SK-N-SH treated with all-trans-retinoic acid at 6 μM for 48 hours (cell line): Measurements from ENCODE around the gene DHX40.

ENCODE experiments used
- ATAC-seq: fragments of 200-7000 bp; cut with Tn5 transposase; 3 replicates; pipeline ENCODE4 v1.9.1; 2020; ENCODE audit warnings: mild to moderate bottlenecking, moderate library complexity
- ARNTL ChIP-seq: fragments of 450-650 bp; formaldehyde crosslinking; IDR thresholded peaks from 2 replicates; pipeline ENCODE4 v1.5.0; 2020; ENCODE audit warnings: low read depth, mild to moderate bottlenecking, moderate library complexity, borderline replicate concordance
- BACH2 ChIP-seq: fragments of 250-450 bp; sonication (Bioruptor Pico); IDR thresholded peaks from 2 replicates; pipeline ENCODE4 v1.9.0; 2021; ENCODE audit warnings: mild to moderate bottlenecking, borderline replicate concordance
- CSDC2 ChIP-seq: fragments of 250-450 bp; sonication (Bioruptor Pico); IDR thresholded peaks from 2 replicates; pipeline ENCODE4 v1.5.0; 2020; ENCODE audit warnings: mild to moderate bottlenecking, moderate library complexity
- ESRRG ChIP-seq: fragments of 250-450 bp; sonication (Bioruptor Pico); IDR thresholded peaks from 2 replicates; pipeline ENCODE4 v1.6.1; 2021; ENCODE audit warnings: mild to moderate bottlenecking
- GLIS3 ChIP-seq: fragments of 250-450 bp; sonication (Bioruptor Pico); IDR thresholded peaks from 2 replicates; pipeline ENCODE4 v1.5.0; 2020; ENCODE audit warnings: mild to moderate bottlenecking, moderate library complexity
- ISL1 ChIP-seq: fragments of 250-450 bp; sonication (Bioruptor Pico); IDR thresholded peaks from 2 replicates; pipeline ENCODE4 v2.1.2; 2022; ENCODE audit warnings: mild to moderate bottlenecking, moderate library complexity
- OSR1 ChIP-seq: fragments of 250-450 bp; sonication (Bioruptor Pico); IDR thresholded peaks from 2 replicates; pipeline ENCODE4 v1.8.0; 2022; ENCODE audit warnings: moderate library complexity, mild to moderate bottlenecking, inconsistent platforms
- PPARA ChIP-seq: fragments of 250-450 bp; sonication (Bioruptor Pico); IDR thresholded peaks from 2 replicates; pipeline ENCODE4 v1.5.0; 2020; ENCODE audit warnings: mild to moderate bottlenecking, borderline replicate concordance
- RARB ChIP-seq: fragments of 250-450 bp; sonication (Bioruptor Pico); IDR thresholded peaks from 2 replicates; pipeline ENCODE4 v1.8.0; 2021; ENCODE audit warnings: mild to moderate bottlenecking, moderate library complexity
- TCF4 ChIP-seq: fragments of 250-450 bp; sonication (Bioruptor Pico); IDR thresholded peaks from 2 replicates; pipeline ENCODE4 v1.8.0; 2021; ENCODE audit warnings: mild to moderate bottlenecking, moderate library complexity, borderline replicate concordance
- TOX ChIP-seq: fragments of 250-450 bp; sonication (Bioruptor Pico); IDR thresholded peaks from 2 replicates; pipeline ENCODE4 v1.8.0; 2021; ENCODE audit warnings: mild to moderate bottlenecking, moderate library complexity, borderline replicate concordance
- ZFP3 ChIP-seq: fragments of 250-450 bp; sonication (Bioruptor Pico); IDR thresholded peaks from 2 replicates; pipeline ENCODE4 v1.5.0; 2020; ENCODE audit warnings: mild to moderate bottlenecking, moderate library complexity
- ZFP30 ChIP-seq: fragments of 450-650 bp; formaldehyde crosslinking; IDR thresholded peaks from 2 replicates; pipeline ENCODE4 v1.5.0; 2022; ENCODE audit warnings: mild to moderate bottlenecking, moderate library complexity
- ZNF565 ChIP-seq: fragments of 450-650 bp; formaldehyde crosslinking; conservative IDR thresholded peaks from 2 replicates; pipeline ENCODE4 v1.5.0; 2020; ENCODE audit warnings: low read depth, mild to moderate bottlenecking, moderate library complexity
- ZNF70 ChIP-seq: fragments of 450-650 bp; formaldehyde crosslinking; IDR thresholded peaks from 2 replicates; pipeline ENCODE4 v1.5.0; 2020; ENCODE audit warnings: mild to moderate bottlenecking, moderate library complexity
- TF ChIP-seq, protein P1 (sequence below): fragments of 250-450 bp; sonication (Bioruptor Pico); IDR thresholded peaks from 2 replicates; pipeline ENCODE4 v1.5.1; 2021; ENCODE audit warnings: mild to moderate bottlenecking, moderate library complexity
- TF ChIP-seq, protein P2 (sequence below): fragments of 250-450 bp; sonication (Bioruptor Pico); IDR thresholded peaks from 2 replicates; pipeline ENCODE4 v1.8.0; 2020; ENCODE audit warnings: mild to moderate bottlenecking, moderate library complexity, borderline replicate concordance
- TF ChIP-seq, protein P3 (sequence below): fragments of 250-450 bp; sonication (Bioruptor Pico); IDR thresholded peaks from 2 replicates; pipeline ENCODE4 v1.5.0; 2020; ENCODE audit warnings: mild to moderate bottlenecking, moderate library complexity
- TF ChIP-seq, protein P4 (sequence below): fragments of 250-450 bp; sonication (Bioruptor Pico); IDR thresholded peaks from 2 replicates; pipeline ENCODE4 v1.5.1; 2020; ENCODE audit warnings: low read depth, mild to moderate bottlenecking, moderate library complexity
- TF ChIP-seq, protein P5 (sequence below): fragments of 250-450 bp; sonication (Bioruptor Pico); IDR thresholded peaks from 2 replicates; pipeline ENCODE4 v1.8.0; 2021; ENCODE audit warnings: low read depth, mild to moderate bottlenecking, moderate library complexity, borderline replicate concordance

Gene DHX40

DNA sequence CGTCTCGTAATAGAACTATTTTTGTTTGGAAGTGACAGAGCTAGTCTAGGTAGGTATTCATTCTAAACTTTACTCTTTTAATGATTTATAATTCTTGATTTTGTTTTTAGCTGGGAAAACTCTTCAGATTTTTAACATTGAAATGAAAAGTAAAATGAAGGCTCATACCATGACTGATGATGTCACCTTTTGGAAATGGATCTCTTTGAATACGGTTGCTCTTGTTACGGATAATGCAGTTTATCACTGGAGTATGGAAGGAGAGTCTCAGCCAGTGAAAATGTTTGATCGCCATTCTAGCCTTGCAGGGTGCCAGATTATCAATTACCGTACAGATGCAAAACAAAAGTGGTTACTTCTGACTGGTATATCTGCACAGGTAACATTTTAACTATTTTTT lies 81.9 kb downstream of the DHX40 start:
- ATAC-seq: no peak
- TF ChIP-seq ZNF70 (no peak), OSR1 (no peak), ZNF565 (CRISPR knock-in tag) (no peak), RARB (CRISPR knock-in tag) (no peak), ESRRG (CRISPR knock-in tag) (no peak), CSDC2 (CRISPR knock-in tag) (no peak), TOX (no peak), BACH2 (no peak), ISL1 (CRISPR knock-in tag) (no peak), ZFP30 (CRISPR knock-in tag) (no peak), PPARA (no peak), GLIS3 (CRISPR knock-in tag) (no peak), ZFP3 (CRISPR knock-in tag) (no peak), ARNTL (CRISPR knock-in tag) (no peak)
- TF ChIP-seq, protein P1, sequence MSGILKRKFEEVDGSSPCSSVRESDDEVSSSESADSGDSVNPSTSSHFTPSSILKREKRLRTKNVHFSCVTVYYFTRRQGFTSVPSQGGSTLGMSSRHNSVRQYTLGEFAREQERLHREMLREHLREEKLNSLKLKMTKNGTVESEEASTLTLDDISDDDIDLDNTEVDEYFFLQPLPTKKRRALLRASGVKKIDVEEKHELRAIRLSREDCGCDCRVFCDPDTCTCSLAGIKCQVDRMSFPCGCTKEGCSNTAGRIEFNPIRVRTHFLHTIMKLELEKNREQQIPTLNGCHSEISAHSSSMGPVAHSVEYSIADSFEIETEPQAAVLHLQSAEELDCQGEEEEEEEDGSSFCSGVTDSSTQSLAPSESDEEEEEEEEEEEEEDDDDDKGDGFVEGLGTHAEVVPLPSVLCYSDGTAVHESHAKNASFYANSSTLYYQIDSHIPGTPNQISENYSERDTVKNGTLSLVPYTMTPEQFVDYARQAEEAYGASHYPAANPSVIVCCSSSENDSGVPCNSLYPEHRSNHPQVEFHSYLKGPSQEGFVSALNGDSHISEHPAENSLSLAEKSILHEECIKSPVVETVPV: no peak
- TF ChIP-seq, protein P2, sequence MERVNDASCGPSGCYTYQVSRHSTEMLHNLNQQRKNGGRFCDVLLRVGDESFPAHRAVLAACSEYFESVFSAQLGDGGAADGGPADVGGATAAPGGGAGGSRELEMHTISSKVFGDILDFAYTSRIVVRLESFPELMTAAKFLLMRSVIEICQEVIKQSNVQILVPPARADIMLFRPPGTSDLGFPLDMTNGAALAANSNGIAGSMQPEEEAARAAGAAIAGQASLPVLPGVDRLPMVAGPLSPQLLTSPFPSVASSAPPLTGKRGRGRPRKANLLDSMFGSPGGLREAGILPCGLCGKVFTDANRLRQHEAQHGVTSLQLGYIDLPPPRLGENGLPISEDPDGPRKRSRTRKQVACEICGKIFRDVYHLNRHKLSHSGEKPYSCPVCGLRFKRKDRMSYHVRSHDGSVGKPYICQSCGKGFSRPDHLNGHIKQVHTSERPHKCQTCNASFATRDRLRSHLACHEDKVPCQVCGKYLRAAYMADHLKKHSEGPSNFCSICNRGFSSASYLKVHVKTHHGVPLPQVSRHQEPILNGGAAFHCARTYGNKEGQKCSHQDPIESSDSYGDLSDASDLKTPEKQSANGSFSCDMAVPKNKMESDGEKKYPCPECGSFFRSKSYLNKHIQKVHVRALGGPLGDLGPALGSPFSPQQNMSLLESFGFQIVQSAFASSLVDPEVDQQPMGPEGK: no peak
- TF ChIP-seq, protein P3, sequence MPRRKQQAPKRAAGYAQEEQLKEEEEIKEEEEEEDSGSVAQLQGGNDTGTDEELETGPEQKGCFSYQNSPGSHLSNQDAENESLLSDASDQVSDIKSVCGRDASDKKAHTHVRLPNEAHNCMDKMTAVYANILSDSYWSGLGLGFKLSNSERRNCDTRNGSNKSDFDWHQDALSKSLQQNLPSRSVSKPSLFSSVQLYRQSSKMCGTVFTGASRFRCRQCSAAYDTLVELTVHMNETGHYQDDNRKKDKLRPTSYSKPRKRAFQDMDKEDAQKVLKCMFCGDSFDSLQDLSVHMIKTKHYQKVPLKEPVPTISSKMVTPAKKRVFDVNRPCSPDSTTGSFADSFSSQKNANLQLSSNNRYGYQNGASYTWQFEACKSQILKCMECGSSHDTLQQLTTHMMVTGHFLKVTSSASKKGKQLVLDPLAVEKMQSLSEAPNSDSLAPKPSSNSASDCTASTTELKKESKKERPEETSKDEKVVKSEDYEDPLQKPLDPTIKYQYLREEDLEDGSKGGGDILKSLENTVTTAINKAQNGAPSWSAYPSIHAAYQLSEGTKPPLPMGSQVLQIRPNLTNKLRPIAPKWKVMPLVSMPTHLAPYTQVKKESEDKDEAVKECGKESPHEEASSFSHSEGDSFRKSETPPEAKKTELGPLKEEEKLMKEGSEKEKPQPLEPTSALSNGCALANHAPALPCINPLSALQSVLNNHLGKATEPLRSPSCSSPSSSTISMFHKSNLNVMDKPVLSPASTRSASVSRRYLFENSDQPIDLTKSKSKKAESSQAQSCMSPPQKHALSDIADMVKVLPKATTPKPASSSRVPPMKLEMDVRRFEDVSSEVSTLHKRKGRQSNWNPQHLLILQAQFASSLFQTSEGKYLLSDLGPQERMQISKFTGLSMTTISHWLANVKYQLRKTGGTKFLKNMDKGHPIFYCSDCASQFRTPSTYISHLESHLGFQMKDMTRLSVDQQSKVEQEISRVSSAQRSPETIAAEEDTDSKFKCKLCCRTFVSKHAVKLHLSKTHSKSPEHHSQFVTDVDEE (CRISPR knock-in tag): no peak
- TF ChIP-seq, protein P4, sequence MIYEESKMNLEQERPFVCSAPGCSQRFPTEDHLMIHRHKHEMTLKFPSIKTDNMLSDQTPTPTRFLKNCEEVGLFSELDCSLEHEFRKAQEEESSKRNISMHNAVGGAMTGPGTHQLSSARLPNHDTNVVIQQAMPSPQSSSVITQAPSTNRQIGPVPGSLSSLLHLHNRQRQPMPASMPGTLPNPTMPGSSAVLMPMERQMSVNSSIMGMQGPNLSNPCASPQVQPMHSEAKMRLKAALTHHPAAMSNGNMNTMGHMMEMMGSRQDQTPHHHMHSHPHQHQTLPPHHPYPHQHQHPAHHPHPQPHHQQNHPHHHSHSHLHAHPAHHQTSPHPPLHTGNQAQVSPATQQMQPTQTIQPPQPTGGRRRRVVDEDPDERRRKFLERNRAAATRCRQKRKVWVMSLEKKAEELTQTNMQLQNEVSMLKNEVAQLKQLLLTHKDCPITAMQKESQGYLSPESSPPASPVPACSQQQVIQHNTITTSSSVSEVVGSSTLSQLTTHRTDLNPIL (CRISPR knock-in tag): no peak
- TF ChIP-seq, protein P5, sequence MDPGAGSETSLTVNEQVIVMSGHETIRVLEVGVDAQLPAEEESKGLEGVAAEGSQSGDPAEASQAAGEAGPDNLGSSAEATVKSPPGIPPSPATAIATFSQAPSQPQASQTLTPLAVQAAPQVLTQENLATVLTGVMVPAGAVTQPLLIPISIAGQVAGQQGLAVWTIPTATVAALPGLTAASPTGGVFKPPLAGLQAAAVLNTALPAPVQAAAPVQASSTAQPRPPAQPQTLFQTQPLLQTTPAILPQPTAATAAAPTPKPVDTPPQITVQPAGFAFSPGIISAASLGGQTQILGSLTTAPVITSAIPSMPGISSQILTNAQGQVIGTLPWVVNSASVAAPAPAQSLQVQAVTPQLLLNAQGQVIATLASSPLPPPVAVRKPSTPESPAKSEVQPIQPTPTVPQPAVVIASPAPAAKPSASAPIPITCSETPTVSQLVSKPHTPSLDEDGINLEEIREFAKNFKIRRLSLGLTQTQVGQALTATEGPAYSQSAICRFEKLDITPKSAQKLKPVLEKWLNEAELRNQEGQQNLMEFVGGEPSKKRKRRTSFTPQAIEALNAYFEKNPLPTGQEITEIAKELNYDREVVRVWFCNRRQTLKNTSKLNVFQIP (CRISPR knock-in tag): no peak

DNA sequence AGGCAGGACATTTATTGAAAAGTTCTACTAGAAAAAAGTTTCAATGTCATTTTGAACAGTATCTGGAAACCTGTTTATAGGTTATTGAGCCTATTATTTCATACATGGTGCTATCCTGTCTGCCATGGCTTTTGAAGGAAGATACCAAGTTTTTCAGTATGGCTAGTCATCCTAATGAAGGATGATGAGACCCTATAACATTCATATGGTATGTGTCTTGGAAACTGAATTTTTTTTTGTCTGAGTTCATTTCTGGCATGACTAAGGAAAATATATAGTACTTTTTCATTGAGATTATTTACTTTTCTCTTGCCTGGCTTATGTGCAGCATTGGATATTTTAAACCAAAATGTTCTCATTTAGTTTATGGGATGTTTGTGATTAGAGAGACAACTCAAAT lies 84.5 kb downstream of the DHX40 start:
- no peak for ATAC-seq
- TF ChIP-seq, protein P5 (CRISPR knock-in tag): no peak
- TF ChIP-seq BACH2 (no peak), ARNTL (CRISPR knock-in tag) (no peak), TCF4 (no peak), OSR1 (no peak)
- TF ChIP-seq, all 23 proteins: peak for 0

DNA sequence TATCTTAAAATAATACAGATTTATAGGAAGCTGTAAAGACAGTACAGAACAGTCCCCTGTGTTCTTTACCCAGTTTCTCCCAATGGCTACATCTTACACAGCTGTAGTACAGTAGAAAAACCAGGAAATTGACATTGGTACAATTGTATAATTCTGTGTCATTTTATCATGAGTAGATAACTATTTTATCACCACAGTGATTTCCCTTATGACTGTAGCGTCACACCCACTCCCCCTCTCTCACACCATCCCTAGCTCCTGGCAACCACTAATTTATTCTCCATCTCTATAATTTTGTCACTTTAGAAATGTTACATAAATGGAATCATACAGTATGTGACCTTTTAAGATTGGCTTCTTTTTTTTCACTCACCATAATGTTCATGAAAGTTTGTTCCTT lies 85.2 kb downstream of the DHX40 start:
- no peak for TF ChIP-seq TCF4
- ATAC-seq: no peak
